Testis (tissue), 3 donors: ENCODE data around the gene HOXB7. TPM values are rescaled to one million over a fixed set of nuclear protein-coding genes. Genes with fewer than 3 reads are reported as not detected.

ENCODE experiments used
- DNase-seq: peaks from one replicate; pipeline ENCODE4 v3.0.0-alpha.2; 2019
- H3K27ac ChIP-seq, 2 donors: fragments of 200-600 bp; sonication (generic); one replicate each; pipeline ENCODE4 v1.5.1; 2019
- H3K27me3 ChIP-seq: fragments of 200-600 bp; sonication (generic); one replicate; pipeline ENCODE4 v1.5.1; 2019
- H3K36me3 ChIP-seq: fragments of 200-600 bp; sonication (generic); one replicate; pipeline ENCODE4 v1.5.1; 2017; ENCODE audit warnings: low read depth; ENCODE audit errors: missing control alignments
- H3K4me1 ChIP-seq: fragments of 200-600 bp; sonication (generic); one replicate; pipeline ENCODE4 v1.5.1; 2019
- H3K4me3 ChIP-seq, 2 donors: fragments of 200-600 bp; sonication (generic); one replicate each; pipeline ENCODE4 v1.5.1; 2017 to 2019
- H3K9me3 ChIP-seq: fragments of 200-600 bp; sonication (generic); one replicate; pipeline ENCODE4 v1.5.1; 2017
- POLR2A ChIP-seq: fragments of 450-650 bp; IDR thresholded peaks from one replicate; pipeline ENCODE4 v1.6.1; 2017; ENCODE audit warnings: antibody characterized with exemption, mild to moderate bottlenecking, moderate library complexity
- WGBS, 2 donors: methylation state at CpG; one replicate each; pipeline ENCODE4 v1.1.5; 2018; 5-methylcytosine and 5-hydroxymethylcytosine counted together
- intact Hi-C: fragments of 100-400 bp; cut with DNase I; formaldehyde crosslinking; loops from one replicate; pipeline ENCODE4 v1.15.1; 2023; ENCODE audit warnings: low total_unique reads
- polyA plus RNA-seq: library from polyadenylated mRNA; stranded (reverse); fragments of 350-450 nt; fragmentation: Illumina TruSeq; extraction: RNeasy Lipid Tissue Mini Kit (QIAGEN cat#74804); gene quantifications from one replicate; pipeline ENCODE4 v1.2.3, GENCODE V29; 2014; ENCODE audit warnings: low read depth, low replicate concordance; ENCODE audit not compliant: insufficient read depth
- total RNA-seq, 2 donors: library from RNA; depleted of rRNA; stranded (reverse); fragments of >200 nt; gene quantifications; one replicate each; pipeline ENCODE4 v1.2.3, GENCODE V29; 2016
- TF ChIP-seq, protein P1 (sequence below), 3 experiments: fragments of 450-650 bp in 2 of 3; fragments of 200-600 bp in 1 of 3; sonication (generic) in 1 of 3; IDR thresholded peaks; one replicate each; pipeline ENCODE4 v1.5.1; 2016 to 2019; ENCODE audit warnings: antibody characterized with exemption in 3 of 3, mild to moderate bottlenecking in 2 of 3, moderate library complexity in 1 of 3

Gene HOXB7
- total and polyA plus RNA-seq, 3 donors from 2014 or later = 2.8 to 4.4 (median 3.2) TPM

GRCh38 chr17:48637323-48638260 is 26.8 kb upstream of the HOXB7 start:
- Histone ChIP-seq H3K36me3 (no peaks in the 10 kb centered on the region), H3K27me3 (no peaks in the 10 kb centered on the region), H3K27ac (no peak overlapping the region), H3K4me1 (no peaks in the 10 kb centered on the region), H3K9me3 (no peaks in the 10 kb centered on the region), H3K4me3 (no peak overlapping the region)
- TF ChIP-seq, protein P1, sequence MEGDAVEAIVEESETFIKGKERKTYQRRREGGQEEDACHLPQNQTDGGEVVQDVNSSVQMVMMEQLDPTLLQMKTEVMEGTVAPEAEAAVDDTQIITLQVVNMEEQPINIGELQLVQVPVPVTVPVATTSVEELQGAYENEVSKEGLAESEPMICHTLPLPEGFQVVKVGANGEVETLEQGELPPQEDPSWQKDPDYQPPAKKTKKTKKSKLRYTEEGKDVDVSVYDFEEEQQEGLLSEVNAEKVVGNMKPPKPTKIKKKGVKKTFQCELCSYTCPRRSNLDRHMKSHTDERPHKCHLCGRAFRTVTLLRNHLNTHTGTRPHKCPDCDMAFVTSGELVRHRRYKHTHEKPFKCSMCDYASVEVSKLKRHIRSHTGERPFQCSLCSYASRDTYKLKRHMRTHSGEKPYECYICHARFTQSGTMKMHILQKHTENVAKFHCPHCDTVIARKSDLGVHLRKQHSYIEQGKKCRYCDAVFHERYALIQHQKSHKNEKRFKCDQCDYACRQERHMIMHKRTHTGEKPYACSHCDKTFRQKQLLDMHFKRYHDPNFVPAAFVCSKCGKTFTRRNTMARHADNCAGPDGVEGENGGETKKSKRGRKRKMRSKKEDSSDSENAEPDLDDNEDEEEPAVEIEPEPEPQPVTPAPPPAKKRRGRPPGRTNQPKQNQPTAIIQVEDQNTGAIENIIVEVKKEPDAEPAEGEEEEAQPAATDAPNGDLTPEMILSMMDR (IDR thresholded peaks at IDR 0.05) = no peak
- no peak for TF ChIP-seq POLR2A
- DNase-seq = no peak
- intact Hi-C loops = no loop called here
- WGBS, 2 donors = 30 to 38% methylated on average over 17 to 18 of the region's 18 CpGs

DNA sequence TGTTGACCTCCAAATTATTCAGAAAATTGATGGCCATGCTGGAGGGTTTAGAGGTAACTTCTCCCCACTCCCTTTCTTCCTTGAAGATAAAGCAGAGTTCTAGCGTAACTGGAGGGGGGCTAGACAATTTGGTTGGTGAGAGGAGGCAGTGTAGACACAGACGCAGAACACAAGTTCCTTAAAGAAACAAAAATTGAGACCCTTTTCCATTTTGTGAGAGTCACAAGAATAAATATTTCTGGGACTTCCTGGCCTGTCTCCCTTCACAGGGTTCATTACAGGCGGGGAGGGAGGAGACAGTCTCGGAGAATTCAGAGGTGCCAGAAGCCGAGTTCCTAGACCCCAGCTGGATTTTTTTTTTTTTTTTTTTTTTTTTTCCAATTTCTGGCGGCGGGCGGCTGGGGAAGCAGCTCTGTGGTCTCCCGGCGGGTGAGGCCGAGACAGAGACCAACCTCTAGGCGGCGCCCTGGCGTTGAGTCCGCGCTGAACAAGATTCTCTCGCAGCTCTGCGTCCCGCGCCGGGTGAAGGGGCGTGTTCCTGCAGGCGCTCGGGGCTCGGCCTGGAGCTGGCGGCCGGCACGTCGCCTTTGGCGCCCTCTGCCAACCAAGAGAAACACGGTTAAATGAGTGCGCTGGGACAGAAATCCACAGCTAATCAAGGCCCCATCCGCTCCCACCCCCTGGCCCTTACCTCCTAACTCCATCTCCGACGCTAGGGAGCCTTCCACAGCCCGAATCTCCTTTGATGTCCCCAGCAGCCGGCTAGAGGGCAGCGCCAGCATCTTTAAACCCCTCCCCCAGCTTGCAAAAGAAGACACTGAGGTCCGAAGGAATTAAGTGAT is 25.6 kb upstream of the HOXB7 start:
- TF ChIP-seq, protein P1 (IDR thresholded peaks at IDR 0.05) = peak in 2 of 3 experiments; percentile 47 to 50
- TF ChIP-seq POLR2A = no peak
- Histone ChIP-seq H3K27ac (no peak overlapping the region), H3K36me3 (no peaks in the 10 kb centered on the region), H3K27me3 (no peaks in the 10 kb centered on the region), H3K9me3 (no peaks in the 10 kb centered on the region), H3K4me3 (peak overlapping the region in 1 of 2 donors; percentile 8), H3K4me1 (no peaks in the 10 kb centered on the region)
- peak; percentile 91 for DNase-seq
- WGBS, 2 donors = 4 to 5% methylated on average over 38 of the region's 39 CpGs
- intact Hi-C loops = no loop called here

DNA sequence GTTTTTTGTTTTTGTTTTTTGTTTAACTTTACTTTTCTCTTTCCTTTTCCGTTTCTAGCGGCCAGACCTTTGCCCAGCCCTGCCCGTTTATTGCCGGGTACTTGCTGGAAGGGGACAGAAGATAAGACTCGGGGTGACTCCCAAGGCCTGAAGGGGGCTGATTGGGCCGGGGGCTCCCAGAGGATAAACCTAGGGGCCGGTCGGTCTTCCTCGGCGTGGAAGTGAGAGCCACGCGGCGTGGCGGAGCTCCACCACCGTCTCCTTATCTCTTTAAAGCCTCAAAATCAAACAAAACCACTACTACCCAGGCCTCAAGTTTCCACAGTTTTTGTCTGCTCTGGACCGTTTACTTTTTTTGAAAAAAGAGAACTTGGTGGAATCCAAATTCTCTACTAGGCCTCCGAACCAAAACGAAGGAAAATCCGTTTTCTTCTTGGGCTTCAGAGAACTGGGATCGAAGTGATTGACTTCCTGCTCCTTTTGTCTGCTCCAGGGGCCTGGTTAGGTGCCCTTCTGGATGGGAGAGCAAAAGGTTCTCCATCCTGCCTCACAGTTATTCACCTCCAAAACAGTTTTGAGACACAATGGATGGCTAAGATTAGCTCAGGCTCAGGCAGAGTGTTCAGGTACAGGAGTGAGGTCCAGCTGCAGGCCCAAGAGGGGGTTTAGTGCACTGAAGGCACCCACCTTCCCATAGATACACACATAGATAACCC is 23.8 kb upstream of the HOXB7 start:
- no peaks in the 10 kb centered on the region for H3K9me3 ChIP-seq
- intact Hi-C loops = no loop called here
- no peaks in the 10 kb centered on the region for H3K4me1 ChIP-seq
- 29 to 33% methylated on average over 20 of the region's 20 CpGs for WGBS, 2 donors
- H3K36me3 ChIP-seq = no peaks in the 10 kb centered on the region
- H3K4me3 ChIP-seq = no peak overlapping the region
- no peaks in the 10 kb centered on the region for H3K27me3 ChIP-seq
- DNase-seq = no peak
- TF ChIP-seq, protein P1 (IDR thresholded peaks at IDR 0.05) = no peak
- no peak for TF ChIP-seq POLR2A
- H3K27ac ChIP-seq = no peak overlapping the region

DNA sequence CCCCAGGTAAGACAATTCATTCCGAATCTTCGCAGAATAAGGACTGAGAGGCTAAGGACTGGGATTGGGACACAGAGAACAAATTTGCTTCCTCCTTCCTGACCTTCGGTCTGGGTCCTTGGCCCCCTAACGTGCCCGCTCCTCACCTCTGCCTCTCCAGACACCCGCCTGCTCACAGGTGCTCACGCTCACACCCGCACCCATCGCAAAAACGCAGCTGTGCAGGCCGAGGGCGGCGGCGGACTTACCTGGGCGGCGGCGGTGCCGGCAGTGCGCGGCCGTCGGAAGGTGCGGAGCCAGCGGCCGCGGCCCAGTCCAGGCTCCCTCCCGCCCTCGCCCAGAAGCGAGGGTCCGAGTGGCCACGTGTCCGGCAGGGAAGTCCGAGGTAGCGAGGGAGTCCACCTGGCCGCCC is 22.5 kb upstream of the HOXB7 start:
- no peak for DNase-seq
- Histone ChIP-seq H3K9me3 (no peaks in the 10 kb centered on the region), H3K36me3 (no peaks in the 10 kb centered on the region), H3K27ac (no peak overlapping the region), H3K27me3 (no peaks in the 10 kb centered on the region), H3K4me1 (no peaks in the 10 kb centered on the region), H3K4me3 (peak overlapping the region; percentile 29 to 31)
- intact Hi-C loops = no loop called here
- TF ChIP-seq, protein P1 (IDR thresholded peaks at IDR 0.05) = no peak
- TF ChIP-seq POLR2A = no peak
- WGBS, 2 donors = 9 to 13% methylated on average over 27 to 35 of the region's 35 CpGs
